Fibroblast of the aortic adventitia (primary cell): ENCODE data around the gene NFRKB. TPM values are rescaled to one million over a fixed set of nuclear protein-coding genes. Genes with fewer than 3 reads are reported as not detected.

ENCODE experiments used
- DNase-seq: peaks from one replicate; pipeline ENCODE4 v3.0.0-alpha.2; 2010; ENCODE audit warnings: low read depth
- H3K4me3 ChIP-seq: 2 replicates; pipeline ENCODE4 v1.5.1; 2011; ENCODE audit warnings: low read depth, mild to moderate bottlenecking, control low read depth, low read length, moderate library complexity
- CTCF ChIP-seq: IDR thresholded peaks from 2 replicates; pipeline ENCODE4 v1.5.1; 2011; ENCODE audit warnings: mild to moderate bottlenecking, low read length, control low read depth, inconsistent platforms; ENCODE audit not compliant: insufficient read depth
- total RNA-seq: library from RNA; depleted of rRNA; stranded (reverse); fragments of >200 nt; gene quantifications from 2 replicates; pipeline ENCODE4 v1.2.3, GENCODE V29; 2012; ENCODE audit warnings: low replicate concordance

NFRKB gene
- total RNA-seq, 1 donor = 21.5 TPM

- no peak overlapping the region for H3K4me3 ChIP-seq
- TF ChIP-seq CTCF = no peak
Measured at GRCh38 chr11:129928923-129929692, 33.7 kb upstream of the NFRKB start.

GRCh38 chr11:129922674-129923073 lies 27.3 kb upstream of the NFRKB start:
- no peak for DNase-seq

More at GRCh38 chr11:129928923-129929692, 33.7 kb upstream of the NFRKB start:
- DNase-seq = no peak

GRCh38 chr11:129918361-129918760 lies 23.0 kb upstream of the NFRKB start:
- no peak overlapping the region for H3K4me3 ChIP-seq
- no peak for DNase-seq
- no peak for TF ChIP-seq CTCF

More at GRCh38 chr11:129922674-129923073, 27.3 kb upstream of the NFRKB start:
- no peak for TF ChIP-seq CTCF
- no peak overlapping the region for H3K4me3 ChIP-seq

GRCh38 chr11:129917231-129917630 lies 21.9 kb upstream of the NFRKB start:
- peak; percentile 71 for DNase-seq
- H3K4me3 ChIP-seq = no peak overlapping the region
- TF ChIP-seq CTCF = no peak

GRCh38 chr11:129911298-129911697 lies 15.9 kb upstream of the NFRKB start:
- peak; percentile 17 for DNase-seq
- no peak overlapping the region for H3K4me3 ChIP-seq
- TF ChIP-seq CTCF = no peak

- DNase-seq = no peak
- TF ChIP-seq CTCF = no peak
Measured at GRCh38 chr11:129910360-129910759, 15.0 kb upstream of the NFRKB start.

More at GRCh38 chr11:129910360-129910759, 15.0 kb upstream of the NFRKB start:
- no peak overlapping the region for H3K4me3 ChIP-seq
